ENCODE data around the gene MRPL32. TPM values are rescaled to one million over a fixed set of nuclear protein-coding genes. Genes with fewer than 3 reads are reported as not detected.

Gene MRPL32
- total RNA-seq, 2 donors from 2014 or later: 46.4 to 52.0 TPM

DNA sequence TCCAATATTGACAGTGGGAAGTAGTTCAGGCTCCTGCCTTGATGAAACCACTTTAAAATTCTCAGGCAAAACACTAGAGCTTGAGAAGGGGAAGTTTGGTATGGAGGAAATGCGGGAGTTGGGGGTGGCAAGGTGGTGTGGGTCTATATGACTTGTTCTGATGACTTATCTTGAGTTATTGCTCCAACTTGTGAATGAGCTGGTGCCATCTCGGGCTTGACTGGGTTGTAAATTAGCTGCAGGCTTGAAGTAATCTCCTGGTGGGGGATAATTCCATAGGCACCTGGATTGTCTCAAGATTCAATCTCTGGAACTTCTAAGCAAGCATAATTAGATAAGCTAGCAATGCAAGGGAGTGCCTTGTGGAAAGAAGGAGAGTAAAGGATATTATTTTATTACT is 29.0 kb downstream of the MRPL32 start:
- Mint-ChIP-seq H3K36me3 (peaks cover 5% of the 10 kb centered on the region), H3K27me3 (peaks cover 16 to 17% of the 10 kb centered on the region in 2 donors), H3K4me3 (peak overlapping the region; percentile 41), H3K27ac (peak overlapping the region; percentile 44 to 68), H3K4me1 (ENCODE audit: low read depth in 2 of 2) (peaks cover 7 to 25% of the 10 kb centered on the region in 2 donors), H3K9me3 (no peaks in the 10 kb centered on the region)
- ATAC-seq (peak in 1 of 2 donors; percentile 58), DNase-seq (ENCODE audit: low spot score) (no peak)

DNA sequence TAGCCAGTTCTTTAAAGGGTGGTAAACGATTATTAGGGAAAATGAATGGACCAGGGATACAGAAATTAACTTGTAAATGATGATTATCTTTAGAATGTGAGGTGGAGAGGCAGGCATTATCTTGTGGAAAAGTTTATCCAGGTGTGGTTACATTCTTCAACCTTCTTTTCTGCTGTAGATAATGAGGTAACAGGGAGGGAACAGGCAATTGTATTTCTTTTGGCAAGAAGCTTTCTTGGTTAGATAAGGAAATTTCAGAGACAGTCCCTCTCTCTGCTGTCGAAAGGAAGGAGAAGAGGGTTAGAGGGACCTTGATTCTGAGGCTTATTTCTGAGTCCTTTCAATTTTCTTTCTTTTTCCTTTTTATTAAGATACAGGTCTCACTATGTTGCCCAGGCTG is 32.1 kb downstream of the MRPL32 start:
- peak overlapping the region in 1 of 2 donors; percentile 91 for H3K27ac Mint-ChIP-seq
- no peaks in the 10 kb centered on the region for H3K36me3 Mint-ChIP-seq
- peaks cover 26 to 39% of the 10 kb centered on the region in 2 donors for H3K27me3 Mint-ChIP-seq
- no peak for DNase-seq (ENCODE audit: low spot score)
- H3K4me1 Mint-ChIP-seq (ENCODE audit: low read depth in 2 of 2): peaks cover 11 to 32% of the 10 kb centered on the region in 2 donors
- no peak for ATAC-seq
- no peak overlapping the region for H3K4me3 Mint-ChIP-seq
- no peaks in the 10 kb centered on the region for H3K9me3 Mint-ChIP-seq

DNA sequence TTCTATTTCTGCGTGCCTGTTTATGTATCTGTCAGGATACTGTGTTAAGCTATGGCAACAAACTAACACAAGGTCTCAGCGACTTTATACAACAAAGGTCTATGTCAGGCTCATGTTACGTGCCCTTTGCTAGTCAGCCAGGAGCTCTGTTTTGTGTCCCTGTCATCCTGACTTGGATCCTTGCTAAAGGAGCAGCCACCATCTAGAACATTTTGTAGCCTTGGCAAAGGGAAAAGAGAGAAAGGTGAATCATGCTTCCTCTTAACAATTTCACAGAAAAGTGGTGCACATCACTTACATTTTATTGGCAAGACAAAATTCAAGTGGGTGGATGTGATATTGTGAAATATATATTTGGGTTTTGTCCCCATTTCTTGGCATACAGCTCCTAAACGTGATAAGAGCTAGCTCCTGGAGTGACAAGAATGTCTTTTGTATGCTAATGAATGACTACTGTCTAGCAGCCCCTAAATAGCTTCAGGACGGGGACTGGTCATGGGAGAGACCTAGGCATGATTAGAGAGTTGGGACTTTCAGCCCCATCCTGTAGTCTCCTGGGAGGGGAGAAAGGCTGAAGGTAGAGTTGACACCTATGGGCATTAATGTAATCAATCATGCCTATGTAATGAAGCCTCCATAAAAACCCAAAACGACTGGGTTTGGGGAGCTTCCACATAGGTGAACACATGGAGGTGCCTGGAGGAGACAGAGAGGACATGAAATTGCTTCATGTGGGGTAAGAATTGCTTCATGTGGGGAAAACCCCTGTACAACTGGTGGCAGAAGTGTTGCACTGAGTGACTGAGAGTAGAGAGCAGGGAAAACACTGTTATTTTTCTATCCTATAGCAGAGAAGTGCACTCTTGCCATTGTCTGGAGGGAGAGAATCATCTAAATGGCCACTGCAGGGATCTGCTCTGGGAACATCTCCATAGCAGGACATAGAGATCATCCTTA is 33.0 kb downstream of the MRPL32 start:
- no peaks in the 10 kb centered on the region for H3K9me3 Mint-ChIP-seq
- peaks cover 28 to 39% of the 10 kb centered on the region in 2 donors for H3K27me3 Mint-ChIP-seq
- DNase-seq (ENCODE audit: low spot score): peak; percentile 67
- peak overlapping the region; percentile 52 to 91 for H3K27ac Mint-ChIP-seq
- peak; percentile 77 to 90 for ATAC-seq
- peak overlapping the region; percentile 42 for H3K4me3 Mint-ChIP-seq
- H3K36me3 Mint-ChIP-seq: no peaks in the 10 kb centered on the region
- H3K4me1 Mint-ChIP-seq (ENCODE audit: low read depth in 2 of 2): peaks cover 11 to 32% of the 10 kb centered on the region in 2 donors

DNA sequence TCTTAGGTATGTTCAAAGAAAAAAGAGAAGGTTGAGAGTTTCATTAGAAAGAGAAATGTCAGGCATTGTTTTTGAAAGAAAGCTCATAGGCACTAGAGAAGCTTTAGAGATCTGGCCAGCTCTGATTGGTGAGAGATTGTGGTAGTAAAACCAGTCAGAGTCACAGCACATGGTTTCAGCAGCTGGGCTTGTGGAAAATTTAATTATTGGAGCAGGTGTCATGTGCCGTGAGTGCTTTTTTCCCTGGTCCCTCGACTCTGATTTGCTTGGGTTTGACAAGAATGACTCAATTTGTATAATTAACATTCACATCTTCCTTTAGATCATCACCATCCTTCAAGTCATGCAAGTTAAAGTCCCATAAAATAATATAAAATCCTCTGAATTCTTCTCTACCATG is 35.2 kb downstream of the MRPL32 start:
- no peaks in the 10 kb centered on the region for H3K36me3 Mint-ChIP-seq
- H3K27ac Mint-ChIP-seq: peak overlapping the region in 1 of 2 donors; percentile 74
- H3K27me3 Mint-ChIP-seq: peaks cover 27 to 29% of the 10 kb centered on the region in 2 donors
- no peak overlapping the region for H3K4me3 Mint-ChIP-seq
- H3K9me3 Mint-ChIP-seq: no peaks in the 10 kb centered on the region
- no peak for ATAC-seq
- DNase-seq (ENCODE audit: low spot score): no peak
- H3K4me1 Mint-ChIP-seq (ENCODE audit: low read depth in 2 of 2): peaks cover 11 to 22% of the 10 kb centered on the region in 2 donors

DNA sequence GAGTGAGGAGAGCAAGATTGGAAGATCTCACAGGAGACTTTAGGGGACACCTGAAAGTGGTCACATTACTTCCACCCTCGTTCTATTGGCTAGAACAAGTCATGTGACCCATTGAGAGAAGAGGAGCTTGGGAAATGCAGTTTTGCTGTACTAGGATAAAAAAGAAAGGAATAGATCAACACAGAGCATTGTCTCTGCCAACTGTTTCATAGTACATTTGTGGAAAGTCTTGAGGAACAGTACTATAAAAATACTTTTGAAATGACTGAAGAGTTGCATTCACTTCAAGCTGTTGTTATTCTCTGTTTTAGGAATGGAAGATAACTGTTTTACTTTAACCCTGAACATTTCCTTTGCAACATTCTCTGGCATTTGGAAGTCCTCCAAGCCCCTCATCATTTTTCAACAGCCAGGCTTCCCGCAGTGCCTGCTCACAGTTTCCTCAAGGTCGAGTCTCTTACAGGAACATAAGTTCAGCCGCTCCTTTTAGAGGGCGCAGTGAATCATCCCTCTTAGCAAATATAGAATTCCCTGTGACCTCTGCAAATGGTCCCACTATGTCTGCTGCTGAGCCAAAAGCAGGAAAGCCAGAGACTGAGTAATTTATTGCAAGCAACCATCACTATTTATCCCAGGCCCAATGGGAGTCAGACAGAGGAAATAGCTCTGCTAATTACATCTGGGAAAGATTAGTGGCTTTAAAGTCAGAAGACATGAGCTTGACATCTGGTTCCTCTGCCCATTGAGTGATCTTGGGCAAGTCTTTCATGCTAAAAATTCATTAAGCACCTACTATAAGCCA is 40.7 kb downstream of the MRPL32 start:
- H3K27ac Mint-ChIP-seq: no peak overlapping the region
- no peaks in the 10 kb centered on the region for H3K9me3 Mint-ChIP-seq
- ATAC-seq (no peak), DNase-seq (ENCODE audit: low spot score) (no peak)
- peaks cover 29 to 40% of the 10 kb centered on the region in 2 donors for H3K27me3 Mint-ChIP-seq
- H3K4me3 Mint-ChIP-seq: no peak overlapping the region
- no peaks in the 10 kb centered on the region for H3K4me1 Mint-ChIP-seq (ENCODE audit: low read depth in 2 of 2)
- H3K36me3 Mint-ChIP-seq: no peaks in the 10 kb centered on the region

DNA sequence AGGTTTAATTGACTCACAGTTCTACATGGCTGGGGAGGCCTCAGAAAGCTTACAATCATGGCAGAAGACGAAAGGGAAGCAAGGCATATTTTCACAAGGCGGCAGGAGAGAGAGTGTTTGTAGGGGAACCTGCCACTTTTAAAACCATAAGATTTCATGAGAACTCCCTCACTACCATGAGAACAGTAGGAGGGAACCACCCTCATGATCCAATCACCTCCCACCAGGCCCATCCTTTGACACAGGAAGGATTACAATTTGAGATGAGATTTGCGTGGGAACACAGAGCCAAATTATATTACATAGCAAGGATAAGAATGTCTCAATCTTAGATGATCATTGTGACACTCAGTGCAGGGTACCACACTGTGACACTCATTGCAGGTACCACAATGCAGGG is 44.2 kb downstream of the MRPL32 start:
- H3K27me3 Mint-ChIP-seq: peaks cover 34 to 45% of the 10 kb centered on the region in 2 donors
- no peak overlapping the region for H3K4me3 Mint-ChIP-seq
- H3K9me3 Mint-ChIP-seq: no peaks in the 10 kb centered on the region
- no peak for DNase-seq (ENCODE audit: low spot score)
- no peak overlapping the region for H3K27ac Mint-ChIP-seq
- ATAC-seq: no peak
- H3K36me3 Mint-ChIP-seq: no peaks in the 10 kb centered on the region
- no peaks in the 10 kb centered on the region for H3K4me1 Mint-ChIP-seq (ENCODE audit: low read depth in 2 of 2)

DNA sequence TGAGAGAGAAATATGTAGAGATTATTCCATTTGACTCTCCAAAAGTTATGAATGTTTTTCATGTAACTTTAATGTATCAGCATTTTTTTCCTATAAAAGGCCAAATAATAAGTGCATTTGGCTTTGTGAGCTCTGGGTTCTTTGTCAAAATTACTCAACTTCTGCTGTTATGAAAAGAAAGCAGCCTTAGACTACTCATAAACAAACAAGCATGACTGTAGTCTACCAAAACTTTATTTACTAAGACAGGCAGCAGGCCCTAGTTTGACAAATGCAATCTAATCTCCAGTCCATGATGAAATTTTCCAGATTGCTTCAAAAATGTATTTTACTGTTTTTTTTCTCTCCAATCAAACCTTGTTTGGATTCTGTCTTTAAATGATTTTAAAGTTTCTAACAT is 46.3 kb downstream of the MRPL32 start:
- no peak overlapping the region for H3K4me3 Mint-ChIP-seq
- DNase-seq (ENCODE audit: low spot score) (no peak), ATAC-seq (no peak)
- H3K9me3 Mint-ChIP-seq: no peaks in the 10 kb centered on the region
- H3K4me1 Mint-ChIP-seq (ENCODE audit: low read depth in 2 of 2): no peaks in the 10 kb centered on the region
- H3K27ac Mint-ChIP-seq: no peak overlapping the region
- peaks cover 31 to 44% of the 10 kb centered on the region in 2 donors for H3K27me3 Mint-ChIP-seq
- no peaks in the 10 kb centered on the region for H3K36me3 Mint-ChIP-seq

DNA sequence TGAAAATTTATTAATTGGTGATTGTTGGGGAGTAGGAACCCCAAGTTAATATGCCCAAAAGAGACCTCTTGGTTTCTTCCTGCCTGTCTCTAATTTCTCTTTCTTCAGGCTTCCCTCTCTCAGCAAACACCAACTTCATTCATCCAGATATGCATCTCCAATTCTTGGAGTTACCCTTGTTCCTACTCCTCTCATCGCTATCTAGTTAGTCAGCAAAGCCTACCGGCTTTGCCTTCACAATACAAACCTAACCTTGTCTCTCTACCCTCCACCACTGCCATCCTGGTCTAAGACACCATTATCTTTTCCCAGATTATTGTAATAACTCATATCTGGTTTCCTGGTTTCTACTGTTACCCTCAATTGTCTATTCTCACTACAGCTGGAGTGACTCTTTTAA is 47.9 kb downstream of the MRPL32 start:
- no peak overlapping the region for H3K27ac Mint-ChIP-seq
- H3K36me3 Mint-ChIP-seq: no peaks in the 10 kb centered on the region
- H3K9me3 Mint-ChIP-seq: peaks cover 4% of the 10 kb centered on the region
- no peak overlapping the region for H3K4me3 Mint-ChIP-seq
- ATAC-seq: no peak
- no peaks in the 10 kb centered on the region for H3K4me1 Mint-ChIP-seq (ENCODE audit: low read depth in 2 of 2)
- peaks cover 28% of the 10 kb centered on the region in 2 donors for H3K27me3 Mint-ChIP-seq
- no peak for DNase-seq (ENCODE audit: low spot score)

DNA sequence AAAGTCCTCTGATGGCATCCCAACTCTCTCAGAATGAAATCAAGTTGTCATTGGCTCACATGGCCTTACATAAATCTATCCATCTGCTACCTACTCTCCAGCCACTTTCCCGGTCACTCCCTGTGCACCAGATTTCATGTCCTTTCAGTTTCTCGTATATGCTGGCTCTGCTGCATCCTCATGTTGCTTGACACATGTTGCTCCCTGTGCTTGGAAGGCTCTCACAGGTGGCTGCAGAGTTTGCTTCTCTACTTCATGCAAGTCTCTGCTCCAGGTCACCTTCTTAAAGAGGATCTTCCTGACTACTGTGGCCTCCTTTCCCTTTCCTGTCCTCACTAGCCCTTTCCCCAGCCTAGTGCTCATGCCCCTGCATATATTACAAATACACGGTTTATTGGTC is 48.3 kb downstream of the MRPL32 start:
- Mint-ChIP-seq H3K27me3 (peaks cover 24 to 25% of the 10 kb centered on the region in 2 donors), H3K4me1 (ENCODE audit: low read depth in 2 of 2) (no peaks in the 10 kb centered on the region), H3K4me3 (no peak overlapping the region), H3K27ac (no peak overlapping the region), H3K9me3 (peaks cover 4% of the 10 kb centered on the region), H3K36me3 (no peaks in the 10 kb centered on the region)
- DNase-seq (ENCODE audit: low spot score): no peak
- ATAC-seq: no peak

DNA sequence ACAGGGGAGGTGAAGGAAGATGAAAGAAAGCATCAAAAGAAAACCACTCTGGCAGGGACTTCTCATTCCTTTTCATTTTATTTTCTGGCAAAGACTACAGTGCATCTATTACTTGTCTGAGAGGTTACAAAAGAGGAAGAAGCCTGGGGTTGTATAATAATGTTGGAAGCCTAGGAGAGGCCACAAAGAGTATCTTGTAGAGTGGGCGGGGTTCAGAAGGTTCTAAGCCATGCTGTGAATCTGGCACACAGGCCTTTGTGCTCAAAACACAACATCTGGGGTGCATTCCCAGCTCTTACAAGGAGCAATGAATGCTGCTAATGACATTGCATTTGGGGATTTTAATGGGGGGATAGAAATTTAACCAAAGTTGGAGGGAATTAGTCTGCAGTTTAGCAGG is 49.4 kb downstream of the MRPL32 start:
- ATAC-seq (no peak), DNase-seq (ENCODE audit: low spot score) (no peak)
- Mint-ChIP-seq H3K4me1 (ENCODE audit: low read depth in 2 of 2) (no peaks in the 10 kb centered on the region), H3K9me3 (peaks cover 4% of the 10 kb centered on the region), H3K4me3 (no peak overlapping the region), H3K27me3 (peaks cover 25 to 26% of the 10 kb centered on the region in 2 donors), H3K27ac (no peak overlapping the region), H3K36me3 (no peaks in the 10 kb centered on the region)

DNA sequence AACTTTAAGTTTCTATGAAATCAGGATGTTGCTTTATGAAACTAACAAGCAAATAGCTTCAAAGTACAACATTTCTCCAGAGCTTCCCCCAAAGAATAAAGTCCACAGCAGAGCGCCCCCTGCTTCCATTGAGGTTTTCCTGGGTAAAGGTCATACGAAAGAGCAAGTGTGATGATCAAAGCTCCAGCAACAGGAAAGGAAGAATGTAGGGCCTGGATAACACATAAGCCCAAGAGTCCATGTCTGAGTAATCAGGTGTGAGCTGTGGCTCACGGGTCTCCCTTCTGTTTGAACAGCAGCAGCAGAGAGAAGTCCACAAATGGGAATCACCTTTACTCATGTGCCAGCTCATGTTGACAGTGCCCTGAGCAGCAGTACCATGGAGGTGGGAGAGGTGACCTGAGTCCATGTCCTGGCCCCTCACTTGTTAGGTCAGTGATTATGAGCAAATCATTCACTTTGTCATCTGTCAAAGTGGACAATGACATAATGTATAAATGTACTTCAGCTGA is 50.5 kb downstream of the MRPL32 start:
- no peak overlapping the region for H3K4me3 Mint-ChIP-seq

DNA sequence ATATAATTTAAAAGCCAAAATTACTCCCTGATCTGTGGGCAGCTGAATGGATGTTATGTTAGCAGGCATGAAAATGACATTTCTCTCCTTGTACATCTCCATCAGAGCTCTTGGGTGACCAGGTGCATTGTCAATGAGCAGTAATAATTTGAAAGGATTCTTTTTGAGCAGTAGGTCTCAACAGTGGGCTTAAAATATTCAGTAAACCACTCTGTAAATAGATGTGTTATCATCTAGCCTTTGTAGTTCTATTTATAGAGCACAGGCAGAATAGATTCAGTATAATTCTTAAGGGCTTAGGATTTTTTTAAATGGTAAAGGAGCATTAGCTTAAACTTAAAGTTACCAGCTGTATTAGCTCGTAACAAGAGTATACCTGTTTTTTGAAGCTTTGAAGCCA is 52.0 kb downstream of the MRPL32 start:
- H3K4me1 Mint-ChIP-seq (ENCODE audit: low read depth in 2 of 2): no peaks in the 10 kb centered on the region
- no peak for ATAC-seq
- H3K27ac Mint-ChIP-seq: no peak overlapping the region

More for the DNA sequence above, 50.5 kb downstream of the MRPL32 start:
- DNase-seq (ENCODE audit: low spot score) (no peak), ATAC-seq (no peak)
- Mint-ChIP-seq H3K36me3 (no peaks in the 10 kb centered on the region), H3K27me3 (peaks cover 27 to 28% of the 10 kb centered on the region in 2 donors), H3K9me3 (peaks cover 7% of the 10 kb centered on the region), H3K27ac (no peak overlapping the region), H3K4me1 (ENCODE audit: low read depth in 2 of 2) (no peaks in the 10 kb centered on the region)

DNA sequence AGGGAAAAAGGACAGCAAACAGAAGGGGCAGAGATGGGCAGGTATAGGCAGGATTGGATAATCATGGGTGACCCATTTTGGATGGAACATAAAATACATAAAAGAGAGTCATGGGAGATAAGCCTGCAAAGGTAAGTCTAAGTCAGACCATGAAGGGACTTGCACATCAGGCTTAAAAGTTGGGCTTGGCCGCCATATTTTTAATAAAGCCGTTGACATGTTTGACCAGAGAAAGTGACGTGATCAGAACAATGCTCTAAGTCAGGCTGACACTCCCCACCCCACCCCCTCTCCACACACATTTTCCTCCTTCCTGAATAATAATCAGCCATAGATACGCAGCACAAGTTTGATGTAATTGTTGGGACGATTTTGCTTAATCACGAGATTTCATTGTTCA is 54.0 kb downstream of the MRPL32 start:
- Mint-ChIP-seq H3K27ac (no peak overlapping the region), H3K4me3 (no peak overlapping the region), H3K4me1 (ENCODE audit: low read depth in 2 of 2) (no peaks in the 10 kb centered on the region)

More for the DNA sequence above, 52.0 kb downstream of the MRPL32 start:
- H3K27me3 Mint-ChIP-seq: peaks cover 28 to 35% of the 10 kb centered on the region in 2 donors
- no peak for DNase-seq (ENCODE audit: low spot score)
- H3K4me3 Mint-ChIP-seq: no peak overlapping the region
- no peaks in the 10 kb centered on the region for H3K36me3 Mint-ChIP-seq
- peaks cover 7% of the 10 kb centered on the region for H3K9me3 Mint-ChIP-seq

More for the DNA sequence above, 54.0 kb downstream of the MRPL32 start:
- ATAC-seq (no peak), DNase-seq (ENCODE audit: low spot score) (no peak)
- Mint-ChIP-seq H3K9me3 (peaks cover 7% of the 10 kb centered on the region), H3K36me3 (no peaks in the 10 kb centered on the region), H3K27me3 (peaks cover 17 to 25% of the 10 kb centered on the region in 2 donors)
